Measurements from ENCODE around the gene JAZF1. TPM values are rescaled to one million over a fixed set of nuclear protein-coding genes. Genes with fewer than 3 reads are reported as not detected.
"Not testable (repeated sequence)": the region's sequence is repeated elsewhere in the genome, so short reads cannot be mapped to it uniquely, and the experiment has no call there.

JAZF1 gene
- total RNA-seq, 3 donors from 2014 or later = 8.6 to 27.4 (median 10.5) TPM

- Histone ChIP-seq H3K36me3 (no peaks in the 10 kb centered on the region), H3K4me1 (no peaks in the 10 kb centered on the region), H3K27me3 (no peaks in the 10 kb centered on the region), H3K4me3 (no peak overlapping the region), H3K27ac (no peak overlapping the region), H3K9me3 (no peaks in the 10 kb centered on the region)
- intact Hi-C loops (cut with DNase I; ENCODE audit: low total_unique reads) = no loop called here
- DNase-seq (ENCODE audit: low spot score in 2 of 2) = no peak
- TF ChIP-seq POLR2A (IDR thresholded peaks at IDR 0.05) = no peak
- no peak for TF ChIP-seq CTCF (IDR thresholded peaks at IDR 0.05)
- TF ChIP-seq POLR2AphosphoS5 (IDR thresholded peaks at IDR 0.05) = no peak
These were observed 161.6 kb downstream of the JAZF1 start for GRCh38 chr7:28018856-28019465.

- no peaks in the 10 kb centered on the region for H3K27me3 ChIP-seq
- H3K27ac ChIP-seq = no peak overlapping the region
- intact Hi-C loops (cut with DNase I; ENCODE audit: low total_unique reads) = no loop called here
- H3K36me3 ChIP-seq = no peaks in the 10 kb centered on the region
- H3K4me1 ChIP-seq = no peaks in the 10 kb centered on the region
- DNase-seq (ENCODE audit: low spot score in 2 of 2) = no peak
- no peak for TF ChIP-seq POLR2A (IDR thresholded peaks at IDR 0.05)
- H3K4me3 ChIP-seq = no peak overlapping the region
- H3K9me3 ChIP-seq = no peaks in the 10 kb centered on the region
These were observed 162.1 kb downstream of the JAZF1 start for GRCh38 chr7:28018446-28018845.

GRCh38 chr7:28018020-28018419 lies 162.6 kb downstream of the JAZF1 start:
- H3K27me3 ChIP-seq = no peaks in the 10 kb centered on the region
- no peak overlapping the region for H3K27ac ChIP-seq
- no peaks in the 10 kb centered on the region for H3K4me1 ChIP-seq
- H3K9me3 ChIP-seq = no peaks in the 10 kb centered on the region
- DNase-seq (ENCODE audit: low spot score in 2 of 2) = no peak
- H3K4me3 ChIP-seq = no peak overlapping the region
- H3K36me3 ChIP-seq = no peaks in the 10 kb centered on the region
- TF ChIP-seq POLR2A (IDR thresholded peaks at IDR 0.05) = no peak
- TF ChIP-seq POLR2AphosphoS5 (IDR thresholded peaks at IDR 0.05) = no peak
- TF ChIP-seq CTCF (IDR thresholded peaks at IDR 0.05) = no peak
- intact Hi-C loops (cut with DNase I; ENCODE audit: low total_unique reads) = no loop called here

- no peaks in the 10 kb centered on the region for H3K4me1 ChIP-seq
- intact Hi-C loops (cut with DNase I; ENCODE audit: low total_unique reads) = no loop called here
- H3K9me3 ChIP-seq = no peaks in the 10 kb centered on the region
- DNase-seq (ENCODE audit: low spot score in 2 of 2) = no peak
- H3K4me3 ChIP-seq = no peak overlapping the region
- no peak overlapping the region for H3K27ac ChIP-seq
- H3K36me3 ChIP-seq = no peaks in the 10 kb centered on the region
- TF ChIP-seq POLR2A (IDR thresholded peaks at IDR 0.05) (no peak), CTCF (IDR thresholded peaks at IDR 0.05) (no peak), POLR2AphosphoS5 (IDR thresholded peaks at IDR 0.05) (no peak)
- no peaks in the 10 kb centered on the region for H3K27me3 ChIP-seq
These were observed 163.2 kb downstream of the JAZF1 start for GRCh38 chr7:28017372-28017771.

GRCh38 chr7:28016297-28016696 lies 164.3 kb downstream of the JAZF1 start:
- H3K36me3 ChIP-seq = no peaks in the 10 kb centered on the region
- no peak overlapping the region for H3K27ac ChIP-seq
- no peak overlapping the region for H3K4me3 ChIP-seq
- DNase-seq (ENCODE audit: low spot score in 2 of 2) = no peak
- no peaks in the 10 kb centered on the region for H3K4me1 ChIP-seq
- H3K27me3 ChIP-seq = no peaks in the 10 kb centered on the region
- intact Hi-C loops (cut with DNase I; ENCODE audit: low total_unique reads) = no loop called here
- no peaks in the 10 kb centered on the region for H3K9me3 ChIP-seq
- no peak for TF ChIP-seq POLR2A (IDR thresholded peaks at IDR 0.05)

- Histone ChIP-seq H3K4me3 (no peak overlapping the region), H3K4me1 (no peaks in the 10 kb centered on the region), H3K27ac (no peak overlapping the region), H3K9me3 (no peaks in the 10 kb centered on the region), H3K27me3 (no peaks in the 10 kb centered on the region), H3K36me3 (no peaks in the 10 kb centered on the region)
- no peak for TF ChIP-seq POLR2AphosphoS5 (IDR thresholded peaks at IDR 0.05)
- TF ChIP-seq CTCF (IDR thresholded peaks at IDR 0.05) = no peak
- no peak for TF ChIP-seq POLR2A (IDR thresholded peaks at IDR 0.05)
- intact Hi-C loops (cut with DNase I; ENCODE audit: low total_unique reads) = no loop called here
- no peak for DNase-seq (ENCODE audit: low spot score in 2 of 2)
These were observed 165.4 kb downstream of the JAZF1 start for GRCh38 chr7:28015169-28015568.

GRCh38 chr7:28014340-28014739 lies 166.3 kb downstream of the JAZF1 start:
- intact Hi-C loops (cut with DNase I; ENCODE audit: low total_unique reads); H3K9me3 ChIP-seq; H3K4me1 ChIP-seq; H3K4me3 ChIP-seq; H3K27ac ChIP-seq; DNase-seq (ENCODE audit: low spot score in 2 of 2); H3K36me3 ChIP-seq; H3K27me3 ChIP-seq: not testable (repeated sequence)

All from breast epithelium (tissue), 4 donors.